HG02588 (cell line): ENCODE data around the gene RAD51B.
"Not testable (repeated sequence)": the region's sequence is repeated elsewhere in the genome, so short reads cannot be mapped to it uniquely, and the experiment has no call there.

Source experiments
- ATAC-seq: cut with Tn5 transposase; IDR thresholded peaks from one replicate; pipeline ENCODE4 v1.9.1; 2021; ENCODE audit warnings: mild to moderate bottlenecking, moderate library complexity; ENCODE audit not compliant: unreplicated experiment

The RAD51B gene

DNA sequence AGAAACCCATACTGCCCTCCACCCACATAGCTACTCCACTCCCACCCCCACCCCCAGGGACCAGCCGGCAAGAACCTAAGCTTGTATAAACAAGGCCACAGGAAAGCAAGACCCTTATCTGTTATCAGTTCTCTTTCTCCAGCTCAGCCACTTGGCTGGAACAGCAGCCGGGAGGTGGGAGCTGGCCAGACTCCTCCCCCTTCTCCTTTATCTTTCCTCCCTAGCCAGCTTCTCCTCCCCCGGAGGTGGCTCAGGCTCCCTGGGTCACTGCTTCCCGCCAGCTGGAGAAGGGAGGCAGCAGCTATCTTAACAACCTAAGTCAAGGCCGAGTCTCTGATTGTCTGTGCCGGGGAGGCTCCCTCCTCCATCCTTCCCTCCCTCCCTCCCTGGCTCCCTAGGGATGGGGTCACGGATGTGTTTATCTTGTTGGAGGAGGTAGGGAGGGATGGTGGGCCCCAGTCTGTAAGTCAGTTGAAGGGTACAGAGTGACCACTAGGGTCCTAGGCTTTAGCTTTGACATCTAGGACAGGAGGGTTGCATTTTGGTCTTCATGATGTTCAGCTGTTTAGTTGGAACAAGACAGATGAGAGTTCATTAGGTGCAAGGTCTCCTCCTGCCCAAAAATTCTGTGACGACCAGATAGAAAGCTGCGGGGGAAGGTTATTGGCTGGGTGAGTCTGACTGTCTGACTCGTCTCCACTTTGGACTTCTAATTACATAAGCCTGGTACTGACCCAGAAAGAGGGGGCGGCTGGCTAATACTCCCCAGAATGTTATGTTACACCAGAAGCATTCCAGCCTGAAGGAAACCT lies 943.6 kb downstream of the RAD51B start:
- no peak for ATAC-seq

DNA sequence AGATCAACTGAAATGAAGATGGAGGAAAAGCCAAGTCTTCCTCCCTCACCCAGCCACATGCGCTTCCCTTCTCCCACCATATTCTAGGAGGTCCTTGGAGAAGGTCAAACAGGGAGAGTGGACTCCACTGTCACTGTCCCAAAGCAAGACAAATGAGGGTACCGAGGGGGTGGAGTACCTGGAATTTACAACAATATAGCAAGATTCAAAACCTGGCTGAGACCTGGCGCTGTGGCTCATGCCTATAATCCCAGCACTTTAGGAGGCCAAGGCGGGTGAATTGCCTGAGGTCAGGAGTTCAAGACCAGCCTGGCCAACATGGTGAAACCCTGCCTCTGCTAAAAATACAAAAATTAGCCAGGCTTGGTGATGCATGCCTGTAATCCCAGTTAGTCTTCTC lies 944.3 kb downstream of the RAD51B start:
- ATAC-seq, result not testable (repeated sequence)

DNA sequence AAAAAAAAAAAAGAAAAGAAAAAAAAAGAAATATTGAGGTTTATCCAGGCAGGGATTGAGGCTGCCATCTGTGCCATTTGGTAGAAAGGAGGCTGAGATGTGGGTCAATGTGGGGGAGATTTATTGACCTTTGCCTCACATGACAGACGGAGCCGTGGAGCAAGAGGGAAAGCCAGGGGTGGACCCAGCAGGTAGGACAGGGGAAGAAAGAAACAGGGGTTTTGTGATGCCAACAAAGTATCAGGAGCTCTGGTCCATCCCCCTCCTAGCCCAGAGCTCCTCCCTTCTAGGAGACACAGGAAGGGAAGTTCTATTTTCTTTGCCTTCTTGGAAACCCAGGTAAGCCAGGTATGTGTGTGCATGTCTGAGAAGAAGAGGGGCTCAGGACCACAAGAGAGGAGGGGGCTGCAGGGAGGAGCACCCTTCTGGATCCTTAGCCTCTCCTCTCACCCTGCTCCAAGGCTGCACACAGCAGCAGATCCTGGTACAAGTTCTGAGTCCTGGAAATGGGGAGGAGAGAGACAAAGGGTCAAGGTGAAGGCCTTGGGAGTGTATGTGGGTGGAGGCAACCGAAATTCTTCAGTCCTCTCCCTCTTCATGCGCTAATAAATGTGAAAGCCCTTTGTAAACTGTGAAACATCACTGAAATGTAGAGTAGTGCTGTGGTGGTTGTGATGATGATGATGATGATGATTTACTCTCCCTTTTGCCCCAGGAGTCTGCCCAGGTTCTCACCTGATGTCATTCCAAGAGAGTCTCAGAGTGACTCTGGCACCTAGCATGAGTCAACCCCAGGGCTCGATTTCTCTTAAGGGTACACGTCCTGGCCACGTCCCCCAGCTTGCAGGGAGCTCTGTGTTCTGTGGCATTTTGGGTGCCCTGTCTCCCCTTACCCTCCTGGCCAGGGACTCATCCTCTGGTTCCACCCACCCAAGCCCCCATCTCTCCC lies 947.0 kb downstream of the RAD51B start:
- ATAC-seq, result no peak

DNA sequence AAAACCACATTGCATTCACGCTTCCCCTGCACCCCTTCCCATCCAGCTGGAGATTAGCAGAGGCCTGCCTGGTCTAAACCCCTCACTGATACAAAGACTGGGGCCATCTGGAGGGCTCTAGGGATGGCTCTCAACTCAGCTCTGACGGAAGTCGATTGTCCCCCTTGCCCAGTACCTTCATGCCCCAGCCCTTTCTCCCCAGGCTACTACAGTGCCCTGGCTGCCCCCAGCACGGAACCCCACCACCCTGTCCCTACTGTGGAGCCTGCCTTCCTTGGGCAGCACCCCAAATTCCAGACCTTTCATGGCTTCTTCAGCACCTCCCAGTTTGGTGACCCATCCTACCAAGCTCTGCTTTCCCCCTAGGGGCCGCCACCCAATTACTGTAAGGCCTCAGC lies 947.7 kb downstream of the RAD51B start:
- ATAC-seq, result no peak

DNA sequence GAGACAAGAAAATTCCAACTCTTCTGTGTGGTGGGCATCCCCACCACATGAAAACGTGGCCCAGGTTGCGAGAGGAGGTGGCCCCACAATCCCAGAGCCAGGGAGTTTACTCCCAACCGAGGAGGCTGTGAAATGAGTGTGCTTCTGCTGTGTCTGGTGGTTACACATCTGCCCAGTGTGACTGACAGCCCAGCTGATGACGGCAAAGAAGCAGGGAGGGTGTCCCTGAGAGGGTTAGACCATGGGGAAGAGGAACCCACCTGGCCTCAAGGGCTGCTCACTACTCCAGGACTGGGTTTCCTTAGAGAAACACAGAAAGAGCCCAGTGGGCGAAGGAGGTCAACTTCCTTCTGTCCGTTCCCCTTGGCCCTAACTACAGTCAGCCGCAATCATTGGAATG lies 948.7 kb downstream of the RAD51B start:
- ATAC-seq, result no peak

DNA sequence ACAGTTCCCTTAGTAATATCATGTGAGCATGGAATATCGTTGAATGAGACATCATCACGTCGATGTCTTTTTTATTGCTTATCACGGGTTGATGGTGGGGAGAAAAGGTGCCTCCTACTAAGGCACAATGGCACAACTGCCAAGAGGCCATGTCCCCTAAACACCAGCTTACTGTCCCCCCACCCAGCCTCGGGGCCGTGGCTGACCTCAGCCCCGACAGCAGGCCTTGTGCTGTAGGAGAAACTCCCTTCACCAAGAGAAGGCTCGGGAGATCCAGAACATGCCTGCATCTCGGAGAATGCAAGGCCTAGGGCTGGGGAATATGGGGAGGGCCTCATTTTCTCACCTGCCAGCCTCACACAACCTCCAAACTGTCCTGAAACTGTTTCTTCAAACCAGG lies 950.5 kb downstream of the RAD51B start:
- ATAC-seq, result no peak

DNA sequence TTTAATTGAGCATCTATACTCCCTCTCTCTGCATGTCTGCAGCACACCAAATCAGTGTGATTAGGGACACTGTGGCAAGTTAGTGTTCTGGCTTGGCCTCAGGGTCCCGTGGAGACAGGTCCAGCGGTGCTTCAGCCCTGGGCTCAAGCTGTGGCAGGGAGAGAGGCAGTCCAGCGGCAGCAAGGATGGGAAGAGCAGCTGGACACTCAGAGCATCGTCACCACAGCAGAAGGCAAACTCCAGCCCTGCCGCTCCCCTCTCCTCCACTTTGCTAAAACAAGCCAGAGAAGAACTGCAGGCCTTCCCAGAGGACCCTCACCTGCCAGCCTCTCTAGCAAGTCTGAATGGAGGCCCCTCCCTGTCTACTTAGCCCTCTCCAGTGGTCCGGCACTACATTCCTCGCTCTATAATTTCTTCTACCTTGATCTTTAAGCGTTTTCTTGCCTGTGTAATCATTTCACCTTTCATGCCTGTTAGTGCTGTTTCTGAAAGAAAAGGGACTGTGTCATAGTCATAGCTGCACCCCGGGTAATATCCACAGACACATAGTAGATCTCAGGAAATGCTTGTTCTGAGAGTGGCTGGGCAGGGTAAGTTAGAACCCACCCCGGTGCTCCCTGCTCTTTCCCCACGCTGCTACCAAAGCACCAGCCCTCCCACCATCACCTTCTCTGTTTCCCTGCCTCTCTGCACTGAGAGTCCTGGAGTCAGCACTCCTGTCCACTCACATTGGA lies 951.1 kb downstream of the RAD51B start:
- ATAC-seq, result no peak

DNA sequence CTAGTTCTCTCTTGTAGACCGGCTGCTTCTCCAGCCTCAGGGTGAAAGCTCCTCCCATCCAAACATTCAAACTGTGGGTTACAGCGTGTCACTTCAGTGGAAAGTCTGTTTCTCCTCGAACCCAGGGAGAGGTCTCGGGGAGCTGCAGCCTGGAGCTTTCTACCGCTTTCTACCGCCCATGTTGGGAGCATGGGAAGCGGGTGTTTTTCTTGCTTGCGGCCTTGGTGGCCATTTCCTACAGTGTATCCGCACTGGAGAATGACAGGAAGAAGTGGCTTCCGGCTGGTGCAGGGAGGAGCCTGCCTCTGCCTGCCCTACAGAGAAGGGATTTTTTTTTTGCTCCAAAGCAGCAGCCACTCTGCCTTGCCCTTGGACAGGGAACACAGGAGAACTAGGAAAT lies 952.1 kb downstream of the RAD51B start:
- no peak for ATAC-seq

DNA sequence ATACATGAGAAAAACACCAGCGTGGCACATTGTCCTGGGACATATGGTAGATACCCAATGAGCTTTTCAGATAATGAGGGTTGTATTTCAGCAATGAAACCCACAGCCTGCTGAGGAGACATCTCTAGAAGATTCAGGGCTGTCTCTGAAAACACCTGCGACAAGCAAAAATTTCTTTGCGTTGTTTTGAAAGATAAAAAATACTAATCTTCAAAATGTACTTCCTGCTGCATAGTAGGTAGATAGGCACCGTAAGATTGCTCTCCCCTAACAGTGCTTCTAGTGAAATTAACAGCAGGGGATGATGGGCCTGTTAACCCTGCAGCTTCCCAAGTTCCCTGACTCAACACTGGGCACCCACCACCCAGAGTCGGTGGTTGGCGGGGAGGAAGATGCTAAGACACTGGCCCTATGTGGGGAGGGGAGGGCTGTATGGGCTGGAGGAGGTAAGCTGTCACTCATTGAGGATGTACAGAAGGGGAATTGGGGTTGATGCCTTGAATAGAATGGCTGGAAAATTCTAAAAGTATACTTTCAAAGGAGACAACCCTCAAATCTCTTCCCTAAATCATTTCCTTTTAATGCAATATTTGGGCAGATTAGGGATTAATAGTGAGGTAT lies 953.3 kb downstream of the RAD51B start:
- no peak for ATAC-seq

DNA sequence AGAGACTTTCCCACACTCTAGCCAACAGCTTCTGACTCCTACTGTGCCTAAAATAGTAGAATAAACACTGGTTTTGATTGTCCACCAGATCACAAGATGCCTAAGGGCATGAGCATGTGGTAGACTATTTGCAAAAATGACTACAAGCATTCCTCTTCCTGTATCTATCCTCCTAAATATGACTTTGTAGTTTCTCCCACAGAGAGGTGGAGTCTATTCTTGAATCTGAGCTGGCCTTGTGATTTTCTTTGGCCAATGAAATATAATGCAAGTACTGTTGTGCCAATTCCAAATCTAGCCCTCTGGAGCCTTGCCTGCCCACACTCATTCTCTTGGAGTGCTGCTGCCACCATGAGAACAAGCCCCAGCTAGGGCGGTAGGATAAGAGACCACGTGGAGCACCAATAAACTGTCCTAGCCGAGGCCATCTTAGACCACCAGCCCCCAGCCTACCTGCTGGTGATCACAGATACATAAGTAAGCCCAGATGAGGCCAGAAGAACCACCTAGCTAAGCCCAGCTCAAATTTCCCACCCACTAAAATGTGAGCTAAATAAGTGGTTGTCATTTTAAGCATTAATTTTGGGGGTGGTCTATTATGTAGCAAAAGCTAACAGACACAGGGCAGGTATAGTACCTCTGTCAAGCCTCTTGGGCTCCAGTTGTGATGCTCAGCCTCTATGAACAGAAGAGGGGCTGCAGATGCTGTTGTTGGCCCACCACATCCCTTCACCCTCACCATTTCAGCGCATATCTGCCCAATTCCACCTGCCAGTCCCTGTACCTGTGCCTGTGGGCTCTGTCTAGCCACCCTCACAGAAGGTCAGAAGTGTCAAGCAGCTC lies 955.4 kb downstream of the RAD51B start:
- no peak for ATAC-seq

DNA sequence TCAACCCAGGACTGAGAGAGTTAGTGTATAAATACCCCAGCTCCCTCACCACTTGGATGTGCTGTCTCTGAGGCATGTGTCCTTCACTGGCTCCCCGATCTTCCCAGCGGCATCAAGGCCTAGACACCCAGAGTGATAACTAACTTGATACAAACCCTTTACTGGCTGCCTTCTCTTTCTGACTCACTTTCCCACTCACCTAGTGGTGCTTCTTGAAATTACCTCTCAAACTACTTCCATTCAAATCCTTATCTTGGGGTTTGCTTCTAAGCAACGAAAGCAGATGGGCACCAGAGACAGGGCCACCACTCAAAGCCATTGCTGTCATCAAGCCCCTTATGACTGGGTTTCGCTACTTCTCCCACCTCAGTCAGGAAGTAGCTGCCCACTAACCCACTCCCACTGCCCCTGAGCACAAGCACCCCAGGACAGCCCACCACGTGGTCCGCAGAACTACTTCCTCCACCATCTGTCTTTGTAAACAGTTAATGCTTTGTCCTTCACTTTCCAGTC lies 956.1 kb downstream of the RAD51B start:
- ATAC-seq, result no peak

DNA sequence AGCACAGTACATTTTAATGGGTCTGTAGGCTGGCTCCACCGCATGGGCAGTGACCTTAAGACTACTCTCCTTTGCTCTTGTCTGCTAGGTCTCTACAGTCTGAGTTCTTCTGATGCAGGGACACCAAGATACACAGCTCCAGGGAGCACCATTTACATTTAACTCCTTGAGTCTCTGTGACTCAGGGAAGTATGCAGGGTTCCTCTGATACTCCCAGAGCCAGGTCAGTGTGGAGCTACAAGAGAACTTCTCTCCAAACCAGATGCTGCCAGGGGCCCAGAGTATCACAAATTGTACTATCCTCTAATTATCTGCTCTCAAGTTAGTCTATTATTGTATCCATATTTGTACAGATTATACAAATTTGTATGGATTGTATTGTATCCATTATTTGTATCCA lies 958.1 kb downstream of the RAD51B start:
- no peak for ATAC-seq
